Measurements from ENCODE around the gene CXXC4. TPM values are rescaled to one million over a fixed set of nuclear protein-coding genes. Genes with fewer than 3 reads are reported as not detected.

The CXXC4 gene
- total RNA-seq, 1 experiment from 2014 or later: 0.83 TPM

GRCh38 chr4:104465619-104466018 is 29.1 kb downstream of the CXXC4 start:
- no peak overlapping the region for H3K4me3 ChIP-seq (ENCODE audit: insufficient read depth, low read depth, low read length)
- H3K27me3 ChIP-seq (ENCODE audit: control insufficient read depth, insufficient read depth, low read length): no peaks in the 10 kb centered on the region
- H3K36me3 ChIP-seq (replicated peaks; ENCODE audit: control insufficient read depth, insufficient read depth, low read length): no peaks in the 10 kb centered on the region
- no peak for DNase-seq

GRCh38 chr4:104465201-104465600 is 29.5 kb downstream of the CXXC4 start:
- H3K4me3 ChIP-seq (ENCODE audit: insufficient read depth, low read depth, low read length): no peak overlapping the region
- H3K36me3 ChIP-seq (replicated peaks; ENCODE audit: control insufficient read depth, insufficient read depth, low read length): no peaks in the 10 kb centered on the region
- no peak for DNase-seq
- no peaks in the 10 kb centered on the region for H3K27me3 ChIP-seq (ENCODE audit: control insufficient read depth, insufficient read depth, low read length)

- Histone ChIP-seq H3K4me3 (ENCODE audit: insufficient read depth, low read depth, low read length) (no peak overlapping the region), H3K27me3 (ENCODE audit: control insufficient read depth, insufficient read depth, low read length) (no peaks in the 10 kb centered on the region), H3K36me3 (replicated peaks; ENCODE audit: control insufficient read depth, insufficient read depth, low read length) (no peaks in the 10 kb centered on the region)
- no peak for DNase-seq
These were observed 32.1 kb downstream of the CXXC4 start for GRCh38 chr4:104462641-104463040.

GRCh38 chr4:104457308-104457981 is 37.2 kb downstream of the CXXC4 start:
- H3K27me3 ChIP-seq (ENCODE audit: control insufficient read depth, insufficient read depth, low read length): no peaks in the 10 kb centered on the region
- H3K36me3 ChIP-seq (replicated peaks; ENCODE audit: control insufficient read depth, insufficient read depth, low read length): no peaks in the 10 kb centered on the region
- no peak overlapping the region for H3K4me3 ChIP-seq (ENCODE audit: insufficient read depth, low read depth, low read length)
- DNase-seq: no peak

- H3K4me3 ChIP-seq (ENCODE audit: insufficient read depth, low read depth, low read length): no peak overlapping the region
- H3K27me3 ChIP-seq (ENCODE audit: control insufficient read depth, insufficient read depth, low read length): no peaks in the 10 kb centered on the region
- no peak for DNase-seq
- no peaks in the 10 kb centered on the region for H3K36me3 ChIP-seq (replicated peaks; ENCODE audit: control insufficient read depth, insufficient read depth, low read length)
These were observed 43.1 kb downstream of the CXXC4 start for GRCh38 chr4:104451573-104451972.

- H3K36me3 ChIP-seq (replicated peaks; ENCODE audit: control insufficient read depth, insufficient read depth, low read length): no peaks in the 10 kb centered on the region
- no peak overlapping the region for H3K4me3 ChIP-seq (ENCODE audit: insufficient read depth, low read depth, low read length)
- no peak for DNase-seq
- no peaks in the 10 kb centered on the region for H3K27me3 ChIP-seq (ENCODE audit: control insufficient read depth, insufficient read depth, low read length)
These were observed 45.2 kb downstream of the CXXC4 start for GRCh38 chr4:104449537-104449936.

- no peak for DNase-seq
- H3K36me3 ChIP-seq (replicated peaks; ENCODE audit: control insufficient read depth, insufficient read depth, low read length): no peaks in the 10 kb centered on the region
- H3K27me3 ChIP-seq (ENCODE audit: control insufficient read depth, insufficient read depth, low read length): no peaks in the 10 kb centered on the region
- H3K4me3 ChIP-seq (ENCODE audit: insufficient read depth, low read depth, low read length): no peak overlapping the region
These were observed 47.4 kb downstream of the CXXC4 start for GRCh38 chr4:104447294-104447693.

GRCh38 chr4:104446431-104447278 is 48.0 kb downstream of the CXXC4 start:
- DNase-seq: no peak
- H3K4me3 ChIP-seq (ENCODE audit: insufficient read depth, low read depth, low read length): no peak overlapping the region
- no peaks in the 10 kb centered on the region for H3K27me3 ChIP-seq (ENCODE audit: control insufficient read depth, insufficient read depth, low read length)
- H3K36me3 ChIP-seq (replicated peaks; ENCODE audit: control insufficient read depth, insufficient read depth, low read length): no peaks in the 10 kb centered on the region

GRCh38 chr4:104444685-104445084 is 50.0 kb downstream of the CXXC4 start:
- no peak for DNase-seq
- Histone ChIP-seq H3K4me3 (ENCODE audit: insufficient read depth, low read depth, low read length) (no peak overlapping the region), H3K27me3 (ENCODE audit: control insufficient read depth, insufficient read depth, low read length) (no peaks in the 10 kb centered on the region), H3K36me3 (replicated peaks; ENCODE audit: control insufficient read depth, insufficient read depth, low read length) (no peaks in the 10 kb centered on the region)

- Histone ChIP-seq H3K27me3 (ENCODE audit: control insufficient read depth, insufficient read depth, low read length) (no peaks in the 10 kb centered on the region), H3K4me3 (ENCODE audit: insufficient read depth, low read depth, low read length) (no peak overlapping the region), H3K36me3 (replicated peaks; ENCODE audit: control insufficient read depth, insufficient read depth, low read length) (no peaks in the 10 kb centered on the region)
- DNase-seq: no peak
These were observed 58.2 kb downstream of the CXXC4 start for GRCh38 chr4:104436542-104436941.

- H3K36me3 ChIP-seq (replicated peaks; ENCODE audit: control insufficient read depth, insufficient read depth, low read length): no peaks in the 10 kb centered on the region
- no peak for DNase-seq
- H3K4me3 ChIP-seq (ENCODE audit: insufficient read depth, low read depth, low read length): no peak overlapping the region
- H3K27me3 ChIP-seq (ENCODE audit: control insufficient read depth, insufficient read depth, low read length): no peaks in the 10 kb centered on the region
These were observed 65.4 kb downstream of the CXXC4 start for GRCh38 chr4:104429150-104429741.

GRCh38 chr4:104425948-104426347 is 68.7 kb downstream of the CXXC4 start:
- Histone ChIP-seq H3K36me3 (replicated peaks; ENCODE audit: control insufficient read depth, insufficient read depth, low read length) (no peaks in the 10 kb centered on the region), H3K4me3 (ENCODE audit: insufficient read depth, low read depth, low read length) (no peak overlapping the region), H3K27me3 (ENCODE audit: control insufficient read depth, insufficient read depth, low read length) (no peaks in the 10 kb centered on the region)
- no peak for DNase-seq

GRCh38 chr4:104424989-104425388 is 69.7 kb downstream of the CXXC4 start:
- Histone ChIP-seq H3K4me3 (ENCODE audit: insufficient read depth, low read depth, low read length) (no peak overlapping the region), H3K27me3 (ENCODE audit: control insufficient read depth, insufficient read depth, low read length) (no peaks in the 10 kb centered on the region), H3K36me3 (replicated peaks; ENCODE audit: control insufficient read depth, insufficient read depth, low read length) (no peaks in the 10 kb centered on the region)
- no peak for DNase-seq

GRCh38 chr4:104424475-104424941 is 70.2 kb downstream of the CXXC4 start:
- DNase-seq: no peak
- no peaks in the 10 kb centered on the region for H3K36me3 ChIP-seq (replicated peaks; ENCODE audit: control insufficient read depth, insufficient read depth, low read length)
- no peak overlapping the region for H3K4me3 ChIP-seq (ENCODE audit: insufficient read depth, low read depth, low read length)
- no peaks in the 10 kb centered on the region for H3K27me3 ChIP-seq (ENCODE audit: control insufficient read depth, insufficient read depth, low read length)

- H3K27me3 ChIP-seq (ENCODE audit: control insufficient read depth, insufficient read depth, low read length): no peaks in the 10 kb centered on the region
- no peaks in the 10 kb centered on the region for H3K36me3 ChIP-seq (replicated peaks; ENCODE audit: control insufficient read depth, insufficient read depth, low read length)
- no peak overlapping the region for H3K4me3 ChIP-seq (ENCODE audit: insufficient read depth, low read depth, low read length)
- DNase-seq: no peak
These were observed 73.1 kb downstream of the CXXC4 start for GRCh38 chr4:104421566-104421965.
